ENCODE measurements around the gene ACADM. TPM values are rescaled to one million over a fixed set of nuclear protein-coding genes. Genes with fewer than 3 reads are reported as not detected.
"Not testable (repeated sequence)": the region's sequence is repeated elsewhere in the genome, so short reads cannot be mapped to it uniquely, and the experiment has no call there.

ACADM gene
- polyA plus RNA-seq, 4 donors = 127 to 150 (median 133) TPM

GRCh38 chr1:75791022-75791421, 66.5 kb downstream of the ACADM start:
- DNase-seq (ENCODE audit: low read depth in 4 of 4, low spot score in 3 of 4) = no peak

GRCh38 chr1:75792091-75792490, 67.6 kb downstream of the ACADM start:
- DNase-seq (ENCODE audit: low read depth in 4 of 4, low spot score in 3 of 4) = no peak

GRCh38 chr1:75794382-75794781, 69.9 kb downstream of the ACADM start:
- no peak for DNase-seq (ENCODE audit: low read depth in 4 of 4, low spot score in 3 of 4)

GRCh38 chr1:75795703-75796193, 71.2 kb downstream of the ACADM start:
- DNase-seq (ENCODE audit: low read depth in 4 of 4, low spot score in 3 of 4) = no peak

GRCh38 chr1:75796376-75797272, 72.1 kb downstream of the ACADM start, which contains the start of gene MSH4:
TSS of gene MSH4 (plus strand) at chr1:75796882. CDS start at chr1:75796986, 104 bp downstream.
- DNase-seq (ENCODE audit: low read depth in 4 of 4, low spot score in 3 of 4) = no peak

- DNase-seq (ENCODE audit: low read depth in 4 of 4, low spot score in 3 of 4) = no peak
These were observed 72.7 kb downstream of the ACADM start for GRCh38 chr1:75797273-75797588.

- no peak for DNase-seq (ENCODE audit: low read depth in 4 of 4, low spot score in 3 of 4)
These were observed 73.2 kb downstream of the ACADM start for GRCh38 chr1:75797606-75798216.

GRCh38 chr1:75801480-75801879, 77.0 kb downstream of the ACADM start:
- not testable (repeated sequence) for DNase-seq (ENCODE audit: low read depth in 4 of 4, low spot score in 3 of 4)

- no peak for DNase-seq (ENCODE audit: low read depth in 4 of 4, low spot score in 3 of 4)
These were observed 84.4 kb downstream of the ACADM start for GRCh38 chr1:75808921-75809320.

- DNase-seq (ENCODE audit: low read depth in 4 of 4, low spot score in 3 of 4) = not testable (repeated sequence)
These were observed 85.6 kb downstream of the ACADM start for GRCh38 chr1:75810113-75810512.

GRCh38 chr1:75811211-75811981, 86.9 kb downstream of the ACADM start:
- DNase-seq (ENCODE audit: low read depth in 4 of 4, low spot score in 3 of 4) = no peak

GRCh38 chr1:75812065-75812464, 87.6 kb downstream of the ACADM start:
- no peak for DNase-seq (ENCODE audit: low read depth in 4 of 4, low spot score in 3 of 4)

Other genes with a start within 250 kb of the ACADM start
- gene SLC44A5, start 113.6 kb upstream of the ACADM start, polyA plus RNA-seq (ENCODE audit: insufficient read length in 4 of 4) = 10 to 100 TPM; 10.6 to 14.7 (median 12.8) TPM
- 10 to 100 TPM; 86.5 to 96.9 (median 91.6) TPM for gene RABGGTB, start 61.5 kb downstream of the ACADM start, polyA plus RNA-seq (ENCODE audit: insufficient read length in 4 of 4)
- under 1 TPM; 0.14 to 0.53 (median 0.37) TPM for gene MSH4, start 72.2 kb downstream of the ACADM start, polyA plus RNA-seq (ENCODE audit: insufficient read length in 4 of 4)
- not detected for gene ASB17, start 207.7 kb downstream of the ACADM start, polyA plus RNA-seq (ENCODE audit: insufficient read length in 4 of 4)